OCI-M2 (cell line): ENCODE results near the gene RMND1.
"Not testable (repeated sequence)": the region's sequence is repeated elsewhere in the genome, so short reads cannot be mapped to it uniquely, and the experiment has no call there.

Experiments used
- DNase-seq: peaks from one replicate; lab custom pipeline; 2025; ENCODE audit not compliant: unreplicated experiment; lab: John Stamatoyannopoulos, UW

Gene RMND1

GRCh38 chr6:151452750-151453427 lies 963 bp upstream of the RMND1 start:
- no peak for DNase-seq

GRCh38 chr6:151451417-151451949 lies 443 bp downstream of the RMND1 start:
- DNase-seq = no peak

GRCh38 chr6:151450928-151451327 lies 998 bp downstream of the RMND1 start:
- not testable (repeated sequence) for DNase-seq

GRCh38 chr6:151448623-151449022 lies 3.3 kb downstream of the RMND1 start:
- no peak for DNase-seq

- DNase-seq = no peak
Measured at GRCh38 chr6:151447237-151447636, 4.7 kb downstream of the RMND1 start.

GRCh38 chr6:151445482-151445881 lies 6.4 kb downstream of the RMND1 start:
- no peak for DNase-seq

GRCh38 chr6:151443911-151444621 lies 7.9 kb downstream of the RMND1 start:
- DNase-seq = no peak

GRCh38 chr6:151443454-151443853 lies 8.5 kb downstream of the RMND1 start:
- no peak for DNase-seq

GRCh38 chr6:151442371-151442770 lies 9.6 kb downstream of the RMND1 start:
- DNase-seq = no peak

- DNase-seq = no peak
Measured at GRCh38 chr6:151441390-151442166, 10.3 kb downstream of the RMND1 start.

- DNase-seq = no peak
Measured at GRCh38 chr6:151440930-151441329, 11.0 kb downstream of the RMND1 start.

- DNase-seq = no peak
Measured at GRCh38 chr6:151440498-151440897, 11.4 kb downstream of the RMND1 start.

- DNase-seq = no peak
Measured at GRCh38 chr6:151437401-151437800, 14.5 kb downstream of the RMND1 start.

- DNase-seq = no peak
Measured at GRCh38 chr6:151436802-151437201, 15.1 kb downstream of the RMND1 start.

- DNase-seq = no peak
Measured at GRCh38 chr6:151436300-151436699, 15.6 kb downstream of the RMND1 start.

GRCh38 chr6:151434369-151434768 lies 17.6 kb downstream of the RMND1 start:
- DNase-seq = no peak

- no peak for DNase-seq
Measured at GRCh38 chr6:151432651-151433050, 19.3 kb downstream of the RMND1 start.

- no peak for DNase-seq
Measured at GRCh38 chr6:151431337-151431736, 20.6 kb downstream of the RMND1 start.

GRCh38 chr6:151430886-151431285 lies 21.0 kb downstream of the RMND1 start:
- DNase-seq = no peak

- no peak for DNase-seq
Measured at GRCh38 chr6:151428093-151428735, 23.7 kb downstream of the RMND1 start.

- DNase-seq = no peak
Measured at GRCh38 chr6:151425561-151425960, 26.4 kb downstream of the RMND1 start.
